HFF-Myc (cell line): ENCODE measurements around the gene MSH2.
"Not testable (repeated sequence)": the region's sequence is repeated elsewhere in the genome, so short reads cannot be mapped to it uniquely, and the experiment has no call there.

ENCODE experiments used
- DNase-seq: peaks from one replicate; pipeline ENCODE4 v3.0.0-alpha.2; 2011; ENCODE audit warnings: low read depth; ENCODE audit errors: extremely low read depth
- H3K4me3 ChIP-seq: replicated peaks from 2 replicates; pipeline ENCODE4 v1.5.1; 2011; ENCODE audit warnings: low read depth, mild to moderate bottlenecking, control low read depth, low read length
- TF ChIP-seq, protein P1 (sequence below): IDR thresholded peaks from 2 replicates; pipeline ENCODE4 v1.5.1; 2012; ENCODE audit warnings: mild to moderate bottlenecking, low read depth, low read length, control low read depth; ENCODE audit errors: missing control alignments

The MSH2 gene

DNA sequence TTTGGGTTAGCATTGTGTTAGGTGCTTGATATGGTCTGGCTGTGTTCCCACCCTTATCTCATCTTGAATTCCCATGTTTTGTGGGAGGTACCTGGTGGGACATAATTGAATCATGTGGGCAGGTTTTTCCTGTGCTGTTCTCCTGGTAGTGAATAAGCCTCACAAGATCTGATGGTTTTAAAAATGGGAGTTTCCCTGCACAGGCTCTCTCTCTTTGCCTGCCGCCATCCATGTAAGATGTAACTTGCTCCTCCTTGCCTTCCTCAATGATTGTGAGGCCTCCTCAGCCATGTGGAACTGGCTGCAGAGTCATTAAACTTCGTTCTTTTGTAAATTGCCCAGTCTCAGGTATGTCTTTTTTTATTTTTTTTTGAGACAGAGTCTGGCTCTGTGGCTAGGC lies 2.8 kb downstream of the MSH2 start:
- TF ChIP-seq, protein P1, sequence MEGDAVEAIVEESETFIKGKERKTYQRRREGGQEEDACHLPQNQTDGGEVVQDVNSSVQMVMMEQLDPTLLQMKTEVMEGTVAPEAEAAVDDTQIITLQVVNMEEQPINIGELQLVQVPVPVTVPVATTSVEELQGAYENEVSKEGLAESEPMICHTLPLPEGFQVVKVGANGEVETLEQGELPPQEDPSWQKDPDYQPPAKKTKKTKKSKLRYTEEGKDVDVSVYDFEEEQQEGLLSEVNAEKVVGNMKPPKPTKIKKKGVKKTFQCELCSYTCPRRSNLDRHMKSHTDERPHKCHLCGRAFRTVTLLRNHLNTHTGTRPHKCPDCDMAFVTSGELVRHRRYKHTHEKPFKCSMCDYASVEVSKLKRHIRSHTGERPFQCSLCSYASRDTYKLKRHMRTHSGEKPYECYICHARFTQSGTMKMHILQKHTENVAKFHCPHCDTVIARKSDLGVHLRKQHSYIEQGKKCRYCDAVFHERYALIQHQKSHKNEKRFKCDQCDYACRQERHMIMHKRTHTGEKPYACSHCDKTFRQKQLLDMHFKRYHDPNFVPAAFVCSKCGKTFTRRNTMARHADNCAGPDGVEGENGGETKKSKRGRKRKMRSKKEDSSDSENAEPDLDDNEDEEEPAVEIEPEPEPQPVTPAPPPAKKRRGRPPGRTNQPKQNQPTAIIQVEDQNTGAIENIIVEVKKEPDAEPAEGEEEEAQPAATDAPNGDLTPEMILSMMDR: no peak
- DNase-seq: no peak
- H3K4me3 ChIP-seq: no peak overlapping the region

GRCh38 chr2:47406649-47407330 lies 3.8 kb downstream of the MSH2 start:
- H3K4me3 ChIP-seq, DNase-seq: not testable (repeated sequence)

DNA sequence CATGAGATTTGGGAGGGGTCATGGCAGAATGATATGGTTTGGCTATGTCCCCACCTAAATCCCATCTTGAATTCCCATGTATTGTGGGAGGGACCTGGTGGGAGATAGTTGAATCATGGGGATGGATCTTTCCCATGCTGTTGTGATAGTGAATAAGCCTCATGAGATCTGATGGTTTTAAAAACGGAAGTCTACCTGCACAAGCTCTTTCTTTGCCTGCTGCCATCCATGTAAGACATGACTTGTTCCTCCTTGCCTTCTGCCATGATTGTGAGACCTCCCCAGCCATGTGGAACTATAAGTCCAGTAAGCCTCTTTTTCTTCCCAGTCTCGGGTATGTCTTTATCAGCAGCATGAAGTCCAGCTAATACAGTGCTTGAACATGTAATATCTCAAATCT lies 5.0 kb downstream of the MSH2 start:
- DNase-seq, H3K4me3 ChIP-seq: not testable (repeated sequence)

- no peak overlapping the region for H3K4me3 ChIP-seq
- DNase-seq: no peak
- TF ChIP-seq, protein P1: no peak
These were observed 11.9 kb downstream of the MSH2 start for GRCh38 chr2:47414682-47415458.

DNA sequence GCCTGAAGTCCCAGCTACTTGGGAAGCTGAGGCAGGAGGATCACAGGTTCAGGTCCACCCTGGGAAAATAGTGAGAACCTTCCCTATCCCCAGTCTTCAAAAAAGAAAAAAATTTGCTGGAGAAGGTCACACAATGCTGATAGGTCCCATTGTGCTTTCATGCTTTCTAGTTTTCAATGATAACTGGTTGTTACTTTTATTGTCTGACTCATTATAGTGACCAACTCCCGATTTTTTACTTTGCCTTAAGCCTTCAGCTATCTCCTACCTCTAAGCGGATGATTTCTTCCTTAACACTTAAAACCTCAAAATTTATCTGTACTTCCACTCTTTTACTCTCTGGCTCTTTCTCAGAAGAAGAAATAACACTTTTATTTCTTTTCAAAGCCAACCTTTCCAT lies 17.3 kb downstream of the MSH2 start:
- TF ChIP-seq, protein P1: no peak
- no peak overlapping the region for H3K4me3 ChIP-seq
- DNase-seq: no peak

DNA sequence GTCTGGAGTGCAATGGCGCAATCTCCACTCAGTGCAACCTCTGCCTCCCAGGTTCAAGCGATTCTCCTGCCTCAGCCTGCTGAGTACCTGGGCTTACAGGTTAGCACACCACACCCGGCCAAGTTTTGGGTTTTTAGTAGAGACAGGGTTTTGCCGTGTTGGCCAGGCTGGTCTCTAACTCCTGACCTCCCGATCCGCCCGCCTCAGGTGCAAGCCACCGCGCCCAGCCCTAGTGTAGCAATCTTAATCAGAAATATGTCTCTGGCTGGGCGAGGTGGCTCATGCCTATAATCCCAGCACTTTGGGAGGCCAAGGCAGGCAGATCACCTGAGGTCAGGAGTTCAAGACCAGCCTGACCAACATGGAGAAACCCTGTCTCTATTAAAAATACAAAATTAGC lies 17.7 kb downstream of the MSH2 start:
- H3K4me3 ChIP-seq, DNase-seq: not testable (repeated sequence)

DNA sequence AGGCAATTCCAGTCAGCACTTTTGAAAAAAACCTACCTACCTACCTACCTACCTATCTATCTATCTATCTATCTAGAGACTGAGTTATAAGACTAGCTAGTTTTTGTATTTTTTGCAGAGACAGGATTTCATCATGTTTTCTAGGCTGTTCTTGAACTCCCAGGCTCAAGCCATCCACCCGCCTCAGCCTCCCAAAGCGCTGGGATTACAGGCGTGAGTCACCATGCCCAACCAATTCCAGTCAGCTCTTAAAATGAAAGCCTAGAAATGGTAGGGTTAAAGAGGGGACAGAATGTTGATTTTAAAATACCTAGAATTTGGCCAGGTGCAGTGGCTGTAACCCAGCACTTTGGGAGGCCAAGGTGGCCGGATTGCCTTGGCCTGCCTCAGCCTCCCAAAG lies 19.1 kb downstream of the MSH2 start:
- DNase-seq: no peak
- H3K4me3 ChIP-seq: no peak overlapping the region
- TF ChIP-seq, protein P1: no peak

DNA sequence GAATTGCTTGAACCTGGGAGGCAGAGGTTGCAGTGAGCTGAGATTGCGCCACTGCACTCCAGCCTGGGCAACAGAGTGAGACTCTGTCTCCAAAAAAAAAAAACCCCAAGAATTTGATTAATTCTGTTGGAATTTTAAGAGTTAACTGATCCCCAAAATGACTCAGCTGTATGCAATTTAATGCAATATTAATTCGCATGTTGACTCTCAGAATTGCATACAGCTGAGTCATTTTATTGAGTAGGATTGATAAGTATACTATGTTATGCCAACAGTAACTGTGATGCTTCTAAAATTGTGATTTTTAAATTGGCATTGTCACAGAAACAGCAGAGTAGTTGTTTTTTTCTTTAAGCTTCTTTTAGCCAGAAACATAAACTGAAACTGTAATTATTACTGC lies 19.6 kb downstream of the MSH2 start:
- no peak overlapping the region for H3K4me3 ChIP-seq
- no peak for DNase-seq
- TF ChIP-seq, protein P1: no peak
